ENCODE data around the gene SUN1. TPM values are rescaled to one million over a fixed set of nuclear protein-coding genes. Genes with fewer than 3 reads are reported as not detected.
A peak's percentile ranks its signal among the peaks of the same experiment; 100 is the strongest.

Gene SUN1
- total and polyA plus RNA-seq, 9 of the 15 experiments (the other 6 are each of a cell fraction or from before 2014, with no cell fraction given) = 36.8 to 132 (median 62.3) TPM

DNA sequence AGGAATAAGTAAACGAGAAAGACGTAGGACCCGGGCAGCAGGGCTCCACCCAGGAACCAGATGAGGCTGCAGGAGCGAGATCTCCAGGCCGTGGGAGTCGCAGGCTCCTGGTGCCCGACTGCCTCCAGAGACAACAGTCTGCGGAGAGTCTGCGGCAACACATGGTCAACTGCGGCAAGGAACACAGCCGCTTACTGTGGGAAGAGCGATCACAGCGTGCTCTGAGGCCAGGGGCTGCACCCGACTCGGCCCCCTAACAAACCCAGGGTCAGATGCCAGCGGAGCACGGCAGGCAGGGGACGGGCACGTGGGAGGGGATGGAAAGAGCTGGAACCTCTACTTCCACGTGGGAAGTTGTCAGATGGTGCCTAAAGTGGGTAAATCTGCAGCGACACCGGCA, 70.7 kb downstream of the SUN1 start:
- no peaks in the 10 kb centered on the region for H4K20me1 ChIP-seq (replicated peaks; ENCODE audit: control insufficient read depth, insufficient read depth, low read length)
- POLR2A ChIA-PET = interaction anchor here (0.6 kb wide), 1 partner anchor 470 kb away, joined by 4 read pairs; no protein-coding TSS in a partner anchor
- peaks cover 28 to 74% of the 10 kb centered on the region in 2 experiments for H3K4me1 ChIP-seq (replicated peaks in 1 of 2; ENCODE audit: control insufficient read depth in 2 of 2, insufficient read depth in 2 of 2, low read length in 2 of 2)
- intact Hi-C loops (cut with micrococcal nuclease) = no loop called here
- H3K27ac ChIP-seq (ENCODE audit: extremely low read depth, low read depth, low read length) = no peak overlapping the region
- peaks cover 3% of the 10 kb centered on the region; the same call in 1 of the 3 replicates for H3K36me3 ChIP-seq (ENCODE audit: control insufficient read depth, insufficient read depth, low read length)
- BruUV-seq (replicated peaks) = no TSS peak
- TF ChIP-seq, protein P1, sequence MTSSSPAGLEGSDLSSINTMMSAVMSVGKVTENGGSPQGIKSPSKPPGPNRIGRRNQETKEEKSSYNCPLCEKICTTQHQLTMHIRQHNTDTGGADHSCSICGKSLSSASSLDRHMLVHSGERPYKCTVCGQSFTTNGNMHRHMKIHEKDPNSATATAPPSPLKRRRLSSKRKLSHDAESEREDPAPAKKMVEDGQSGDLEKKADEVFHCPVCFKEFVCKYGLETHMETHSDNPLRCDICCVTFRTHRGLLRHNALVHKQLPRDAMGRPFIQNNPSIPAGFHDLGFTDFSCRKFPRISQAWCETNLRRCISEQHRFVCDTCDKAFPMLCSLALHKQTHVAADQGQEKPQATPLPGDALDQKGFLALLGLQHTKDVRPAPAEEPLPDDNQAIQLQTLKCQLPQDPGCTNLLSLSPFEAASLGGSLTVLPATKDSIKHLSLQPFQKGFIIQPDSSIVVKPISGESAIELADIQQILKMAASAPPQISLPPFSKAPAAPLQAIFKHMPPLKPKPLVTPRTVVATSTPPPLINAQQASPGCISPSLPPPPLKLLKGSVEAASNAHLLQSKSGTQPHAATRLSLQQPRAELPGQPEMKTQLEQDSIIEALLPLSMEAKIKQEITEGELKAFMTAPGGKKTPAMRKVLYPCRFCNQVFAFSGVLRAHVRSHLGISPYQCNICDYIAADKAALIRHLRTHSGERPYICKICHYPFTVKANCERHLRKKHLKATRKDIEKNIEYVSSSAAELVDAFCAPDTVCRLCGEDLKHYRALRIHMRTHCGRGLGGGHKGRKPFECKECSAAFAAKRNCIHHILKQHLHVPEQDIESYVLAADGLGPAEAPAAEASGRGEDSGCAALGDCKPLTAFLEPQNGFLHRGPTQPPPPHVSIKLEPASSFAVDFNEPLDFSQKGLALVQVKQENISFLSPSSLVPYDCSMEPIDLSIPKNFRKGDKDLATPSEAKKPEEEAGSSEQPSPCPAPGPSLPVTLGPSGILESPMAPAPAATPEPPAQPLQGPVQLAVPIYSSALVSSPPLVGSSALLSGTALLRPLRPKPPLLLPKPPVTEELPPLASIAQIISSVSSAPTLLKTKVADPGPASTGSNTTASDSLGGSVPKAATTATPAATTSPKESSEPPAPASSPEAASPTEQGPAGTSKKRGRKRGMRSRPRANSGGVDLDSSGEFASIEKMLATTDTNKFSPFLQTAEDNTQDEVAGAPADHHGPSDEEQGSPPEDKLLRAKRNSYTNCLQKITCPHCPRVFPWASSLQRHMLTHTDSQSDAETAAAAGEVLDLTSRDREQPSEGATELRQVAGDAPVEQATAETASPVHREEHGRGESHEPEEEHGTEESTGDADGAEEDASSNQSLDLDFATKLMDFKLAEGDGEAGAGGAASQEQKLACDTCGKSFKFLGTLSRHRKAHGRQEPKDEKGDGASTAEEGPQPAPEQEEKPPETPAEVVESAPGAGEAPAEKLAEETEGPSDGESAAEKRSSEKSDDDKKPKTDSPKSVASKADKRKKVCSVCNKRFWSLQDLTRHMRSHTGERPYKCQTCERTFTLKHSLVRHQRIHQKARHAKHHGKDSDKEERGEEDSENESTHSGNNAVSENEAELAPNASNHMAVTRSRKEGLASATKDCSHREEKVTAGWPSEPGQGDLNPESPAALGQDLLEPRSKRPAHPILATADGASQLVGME (CRISPR knock-in tag; IDR thresholded peaks at IDR 0.05) = no peak
- no peak for TF ChIP-seq NR3C1 (CRISPR knock-in tag; IDR thresholded peaks at IDR 0.05)
- TF ChIP-seq DMBX1 (CRISPR knock-in tag; IDR thresholded peaks at IDR 0.05; ENCODE audit: borderline replicate concordance) = no peak
- no peak for TF ChIP-seq TEAD2 (tag; IDR thresholded peaks at IDR 0.05)
- TF ChIP-seq, protein P2, sequence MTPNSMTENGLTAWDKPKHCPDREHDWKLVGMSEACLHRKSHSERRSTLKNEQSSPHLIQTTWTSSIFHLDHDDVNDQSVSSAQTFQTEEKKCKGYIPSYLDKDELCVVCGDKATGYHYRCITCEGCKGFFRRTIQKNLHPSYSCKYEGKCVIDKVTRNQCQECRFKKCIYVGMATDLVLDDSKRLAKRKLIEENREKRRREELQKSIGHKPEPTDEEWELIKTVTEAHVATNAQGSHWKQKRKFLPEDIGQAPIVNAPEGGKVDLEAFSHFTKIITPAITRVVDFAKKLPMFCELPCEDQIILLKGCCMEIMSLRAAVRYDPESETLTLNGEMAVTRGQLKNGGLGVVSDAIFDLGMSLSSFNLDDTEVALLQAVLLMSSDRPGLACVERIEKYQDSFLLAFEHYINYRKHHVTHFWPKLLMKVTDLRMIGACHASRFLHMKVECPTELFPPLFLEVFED (CRISPR knock-in tag; conservative IDR thresholded peaks at IDR 0.05) = no peak
- TF ChIP-seq ZNF75A (CRISPR knock-in tag; IDR thresholded peaks at IDR 0.05) = no peak
- TF ChIP-seq CREBBP (IDR thresholded peaks at IDR 0.05; ENCODE audit: low read depth, low read length) = no peak
- TF ChIP-seq HEY1 (CRISPR knock-in tag; IDR thresholded peaks at IDR 0.05; ENCODE audit: borderline replicate concordance) = no peak
- no peak for TF ChIP-seq BMI1 (IDR thresholded peaks at IDR 0.05; ENCODE audit: low read length)
- no peak for TF ChIP-seq KHSRP (IDR thresholded peaks at IDR 0.05)
- no peak for TF ChIP-seq ZNF76 (CRISPR knock-in tag; IDR thresholded peaks at IDR 0.05; ENCODE audit: borderline replicate concordance)
- no peak for FAIRE-seq
- in situ Hi-C loops (cut with MboI) = no loop called here
- no peaks in the 10 kb centered on the region for H3K79me2 ChIP-seq (ENCODE audit: control insufficient read depth, insufficient read depth, low read length)
- no peak overlapping the region for H3K4me2 ChIP-seq (ENCODE audit: insufficient read depth, low read length)
- DNase-seq (ENCODE audit: extremely low read depth in 1 of 4, low spot score in 3 of 4) = no peak
- H3K9ac ChIP-seq (ENCODE audit: insufficient read depth in 1 of 2, low read depth in 2 of 2, low read length in 2 of 2) = 0 out of 4 replicates have a peak overlapping the region, but pooled peaks of 1 of the 2 experiments have one; percentile 40
- peaks cover 9 to 19% of the 10 kb centered on the region in 2 experiments; a peak in 1 of 5 replicates for H3K27me3 ChIP-seq (ENCODE audit: control insufficient read depth in 2 of 2, insufficient read depth in 2 of 2, low read length in 2 of 2)
- ATAC-seq = no peak
- H3K4me3 ChIP-seq = no peak overlapping the region
- no peak overlapping the region for H2AFZ ChIP-seq (ENCODE audit: low read depth, low read length)
- H3K9me3 ChIP-seq (replicated peaks; ENCODE audit: control insufficient read depth, insufficient read depth, low read depth, low read length) = no peaks in the 10 kb centered on the region
- no peaks in the 10 kb centered on the region for H3K9me1 ChIP-seq (ENCODE audit: control insufficient read depth, insufficient read depth, low read length)
- CTCF ChIA-PET (ENCODE audit: low intra/inter-chr PET ratio) = no interaction called here
- 55% methylated on average over 15 of the region's 22 CpGs for WGBS (ENCODE audit: insufficient coverage, low coverage, missing lambda C conversion rate)
